ENCODE results near the gene NRP2.

The NRP2 gene

DNA sequence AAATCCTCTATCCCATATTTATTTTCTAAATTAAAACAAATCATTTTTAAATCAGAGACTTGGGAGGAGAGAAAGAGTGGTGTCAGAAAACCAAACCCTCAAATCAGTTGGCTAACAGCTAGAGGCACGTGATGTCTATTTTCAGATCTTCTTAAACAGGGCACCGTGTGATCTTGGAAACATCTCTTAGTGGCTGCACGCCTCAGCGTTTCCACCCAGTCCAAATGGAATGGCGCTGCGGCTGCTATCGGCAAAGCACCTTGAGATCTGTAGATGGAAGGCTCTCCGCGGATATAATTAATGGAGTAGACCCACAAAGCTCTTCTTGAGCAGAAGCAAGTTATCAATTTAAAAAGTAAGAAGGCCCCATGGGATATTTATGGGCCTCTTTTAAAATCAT is 50.0 kb downstream of the NRP2 start:
- no peak for DNase-seq (ENCODE audit: low read depth in 2 of 2)

DNA sequence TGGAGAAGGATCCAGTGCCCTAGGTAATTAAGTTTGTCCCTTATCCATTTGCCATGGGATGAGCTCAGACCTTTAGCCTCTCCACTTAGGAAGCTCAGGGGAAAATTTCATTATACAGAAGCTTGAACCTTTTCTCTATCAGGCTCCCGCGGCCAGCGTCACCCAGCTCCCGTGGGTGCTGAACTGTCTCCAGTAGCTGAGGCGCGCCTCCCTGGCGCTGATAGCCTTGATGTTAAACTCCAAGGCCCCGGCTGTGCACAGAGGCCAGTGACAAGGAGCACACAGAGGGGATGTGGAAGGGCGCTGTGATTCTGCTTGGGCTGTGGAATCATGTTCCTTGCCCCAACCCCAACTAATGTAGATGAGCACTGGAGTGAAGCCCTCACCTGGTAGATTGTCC is 50.8 kb downstream of the NRP2 start:
- DNase-seq (ENCODE audit: low read depth in 2 of 2): no peak

DNA sequence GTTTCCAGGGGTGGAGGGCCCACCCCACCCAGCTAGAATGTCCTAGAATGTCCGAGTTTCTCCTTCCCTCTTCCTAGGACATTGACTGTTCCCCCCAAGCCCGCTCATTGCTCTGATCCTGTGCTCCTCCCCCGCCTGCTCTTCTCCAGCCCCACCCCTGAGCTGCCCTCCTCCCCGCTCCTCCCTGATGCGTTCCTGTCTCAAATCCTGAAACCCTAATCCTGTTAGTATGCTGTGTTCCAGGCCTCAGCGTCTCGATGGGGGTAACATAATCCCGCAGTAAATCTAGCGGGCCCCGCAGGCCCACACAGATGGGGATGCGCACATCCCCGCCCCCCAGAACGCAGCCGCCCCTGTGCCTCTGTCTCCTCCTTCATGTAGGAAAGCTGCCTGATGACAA is 51.3 kb downstream of the NRP2 start:
- no peak for DNase-seq (ENCODE audit: low read depth in 2 of 2)

DNA sequence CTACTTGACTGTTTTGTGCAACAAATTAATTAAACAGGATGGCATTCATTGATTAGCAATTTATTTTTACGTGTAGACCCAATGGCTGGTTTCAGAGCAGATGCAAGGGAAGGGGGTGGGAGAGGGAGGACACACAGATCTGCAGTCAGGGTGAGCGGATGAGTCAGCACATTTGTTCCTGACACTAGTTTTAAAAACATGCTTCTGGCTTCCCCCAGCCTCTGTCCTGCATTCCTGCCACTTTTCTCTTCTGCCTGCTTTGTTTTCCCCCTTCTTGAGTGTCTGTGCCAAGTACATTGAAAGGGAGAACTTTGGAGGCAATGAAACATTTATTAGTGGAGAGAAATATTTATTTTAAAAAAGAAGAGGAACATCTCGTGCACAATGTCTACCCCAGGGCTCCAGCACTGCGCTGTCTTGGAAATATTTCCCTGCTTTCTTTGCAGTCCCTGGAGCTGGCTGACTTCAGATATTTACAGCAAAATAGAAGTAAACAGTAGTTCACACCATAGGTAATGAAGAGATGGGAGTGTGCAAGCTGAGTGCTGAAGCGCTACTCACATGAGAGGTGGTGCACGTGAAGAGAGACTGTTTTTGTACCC is 52.2 kb downstream of the NRP2 start:
- DNase-seq (ENCODE audit: low read depth in 2 of 2): no peak

DNA sequence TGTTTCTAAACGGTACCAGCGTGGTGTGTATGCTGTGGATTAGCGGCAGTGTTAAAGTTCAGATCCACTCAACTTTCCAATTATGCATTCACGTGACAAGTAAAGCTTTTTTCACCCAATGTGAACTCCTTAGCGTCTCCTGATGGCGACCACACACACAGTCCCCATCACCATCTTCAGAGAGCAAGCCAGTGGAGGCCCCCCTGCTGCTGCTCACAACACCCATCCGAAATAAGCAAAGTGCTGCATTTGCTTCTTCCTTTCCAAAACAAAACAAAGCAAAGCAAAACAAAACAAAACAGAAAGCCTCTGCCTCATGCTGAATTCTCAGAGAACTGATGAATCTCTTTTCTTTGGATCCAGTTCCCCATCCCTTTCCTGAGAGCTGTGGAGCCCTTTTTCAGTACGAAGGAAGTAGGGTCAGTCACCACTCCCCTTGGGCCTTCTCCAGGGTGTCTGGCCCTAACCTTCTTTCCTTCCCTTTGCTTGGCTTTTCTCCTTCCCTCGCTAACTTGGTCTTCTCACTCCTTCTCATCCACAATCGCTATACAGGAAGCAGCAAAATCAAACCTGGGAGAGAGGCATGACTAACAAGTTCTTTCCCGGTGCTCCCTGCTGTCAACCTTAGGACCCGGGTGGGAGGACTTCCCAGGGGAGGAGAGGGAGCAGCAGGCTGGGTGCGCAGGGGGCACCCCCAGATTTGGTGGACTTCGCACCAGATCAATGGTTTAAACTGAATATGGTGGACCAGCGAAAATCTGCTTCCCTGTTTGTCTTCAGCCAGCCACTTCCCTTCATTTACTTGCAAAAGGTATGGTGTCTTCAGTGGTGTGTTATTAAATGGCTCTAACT is 56.0 kb downstream of the NRP2 start:
- no peak for DNase-seq (ENCODE audit: low read depth in 2 of 2)

DNA sequence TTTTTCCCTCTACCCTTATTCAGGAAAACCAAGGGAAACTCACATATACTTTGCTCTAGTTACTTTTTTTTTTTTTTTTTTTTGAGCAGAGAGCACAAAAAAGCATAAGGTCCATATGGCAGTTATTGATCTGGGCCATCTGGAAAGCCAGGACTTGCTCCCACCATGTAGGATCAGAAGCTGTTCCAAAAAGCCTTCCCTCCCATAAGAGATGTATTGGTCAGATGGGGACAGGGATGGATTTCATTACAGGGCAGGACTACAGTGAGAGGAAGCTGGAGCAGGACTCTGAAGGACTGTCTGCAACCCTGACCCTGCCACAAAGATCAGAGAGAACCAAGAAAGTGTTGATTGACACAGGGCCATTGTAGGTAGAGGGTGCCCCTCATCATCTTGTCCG is 57.3 kb downstream of the NRP2 start:
- no peak for DNase-seq (ENCODE audit: low read depth in 2 of 2)

DNA sequence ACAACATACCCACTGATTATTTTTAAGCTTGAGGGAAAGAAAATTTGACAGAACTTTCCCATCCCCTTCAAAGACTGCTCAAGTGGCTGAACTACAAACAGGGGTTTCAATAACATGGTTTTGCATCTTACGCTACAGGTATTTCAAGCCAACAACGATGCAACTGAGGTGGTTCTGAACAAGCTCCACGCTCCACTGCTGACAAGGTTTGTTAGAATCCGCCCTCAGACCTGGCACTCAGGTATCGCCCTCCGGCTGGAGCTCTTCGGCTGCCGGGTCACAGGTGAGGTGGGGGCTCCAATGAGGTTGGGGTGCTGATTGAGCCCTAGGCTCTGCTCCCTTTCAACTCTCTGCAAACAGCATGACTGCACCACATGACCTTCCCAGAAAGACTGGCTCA is 58.1 kb downstream of the NRP2 start:
- no peak for DNase-seq (ENCODE audit: low read depth in 2 of 2)

DNA sequence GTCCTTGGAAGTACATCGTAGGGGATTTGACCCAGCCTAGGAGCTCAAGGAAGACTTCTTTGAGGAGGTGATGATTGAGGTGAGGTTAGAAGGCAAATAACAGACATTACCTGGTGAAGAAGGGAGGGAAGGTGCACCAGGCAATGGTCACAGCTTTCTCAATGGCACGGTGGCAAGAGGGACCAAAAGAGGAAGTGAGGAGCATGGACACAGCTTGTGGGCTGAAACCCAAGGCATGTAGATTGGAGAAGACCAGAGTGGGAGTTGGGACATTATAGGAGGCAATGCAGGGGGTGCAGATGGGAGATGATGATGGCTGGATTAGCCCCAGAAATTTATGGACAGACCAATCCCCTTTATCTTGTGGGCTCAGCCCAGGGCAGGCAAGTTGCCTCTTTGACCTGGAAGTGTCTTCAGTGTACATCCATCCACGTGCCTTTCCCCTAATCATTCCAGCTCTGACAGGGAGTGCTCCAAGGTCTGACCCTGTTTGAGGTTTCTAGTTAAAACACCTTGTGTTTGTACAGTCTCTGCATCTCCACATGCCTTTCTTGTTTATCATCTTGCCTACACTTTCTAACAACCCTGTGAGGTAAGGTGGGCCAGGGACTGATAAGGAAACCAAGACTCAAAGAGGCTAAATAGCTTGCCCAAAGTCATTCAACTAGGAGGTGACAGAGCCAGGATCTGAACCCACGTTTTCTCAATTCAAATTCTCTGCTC is 59.1 kb downstream of the NRP2 start:
- DNase-seq (ENCODE audit: low read depth in 2 of 2): no peak

DNA sequence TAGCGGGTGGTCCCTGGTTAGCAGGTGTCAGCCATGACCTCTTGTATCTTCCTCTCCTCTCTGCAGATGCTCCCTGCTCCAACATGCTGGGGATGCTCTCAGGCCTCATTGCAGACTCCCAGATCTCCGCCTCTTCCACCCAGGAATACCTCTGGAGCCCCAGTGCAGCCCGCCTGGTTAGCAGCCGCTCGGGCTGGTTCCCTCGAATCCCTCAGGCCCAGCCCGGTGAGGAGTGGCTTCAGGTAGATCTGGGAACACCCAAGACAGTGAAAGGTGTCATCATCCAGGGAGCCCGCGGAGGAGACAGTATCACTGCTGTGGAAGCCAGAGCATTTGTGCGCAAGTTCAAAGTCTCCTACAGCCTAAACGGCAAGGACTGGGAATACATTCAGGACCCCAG is 60.8 kb downstream of the NRP2 start:
- no peak for DNase-seq (ENCODE audit: low read depth in 2 of 2)

DNA sequence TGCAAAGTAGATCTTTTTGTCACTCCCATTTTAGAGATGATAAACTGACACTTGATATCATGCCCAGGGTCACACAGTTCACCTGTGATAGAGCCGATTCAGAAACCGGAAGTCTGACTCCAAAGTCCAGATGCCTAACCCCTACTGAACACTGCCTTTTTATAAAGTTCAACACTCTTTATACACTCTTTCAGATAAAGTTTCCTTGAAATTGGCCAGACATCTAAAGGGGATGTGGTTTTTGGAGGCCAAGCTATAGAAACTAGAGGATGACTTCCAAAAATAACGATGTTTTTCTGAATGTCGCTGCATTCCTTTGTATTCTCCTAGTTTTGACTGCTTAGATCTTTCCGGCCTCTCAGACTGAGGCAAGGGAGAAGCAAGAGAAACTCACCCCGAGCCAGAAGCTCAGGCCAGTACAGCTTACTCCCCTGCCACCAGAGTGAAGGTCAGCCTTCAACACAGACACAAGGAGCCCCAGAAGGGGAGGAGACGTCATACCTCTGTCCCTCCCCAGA is 61.8 kb downstream of the NRP2 start:
- no peak for DNase-seq (ENCODE audit: low read depth in 2 of 2)

DNA sequence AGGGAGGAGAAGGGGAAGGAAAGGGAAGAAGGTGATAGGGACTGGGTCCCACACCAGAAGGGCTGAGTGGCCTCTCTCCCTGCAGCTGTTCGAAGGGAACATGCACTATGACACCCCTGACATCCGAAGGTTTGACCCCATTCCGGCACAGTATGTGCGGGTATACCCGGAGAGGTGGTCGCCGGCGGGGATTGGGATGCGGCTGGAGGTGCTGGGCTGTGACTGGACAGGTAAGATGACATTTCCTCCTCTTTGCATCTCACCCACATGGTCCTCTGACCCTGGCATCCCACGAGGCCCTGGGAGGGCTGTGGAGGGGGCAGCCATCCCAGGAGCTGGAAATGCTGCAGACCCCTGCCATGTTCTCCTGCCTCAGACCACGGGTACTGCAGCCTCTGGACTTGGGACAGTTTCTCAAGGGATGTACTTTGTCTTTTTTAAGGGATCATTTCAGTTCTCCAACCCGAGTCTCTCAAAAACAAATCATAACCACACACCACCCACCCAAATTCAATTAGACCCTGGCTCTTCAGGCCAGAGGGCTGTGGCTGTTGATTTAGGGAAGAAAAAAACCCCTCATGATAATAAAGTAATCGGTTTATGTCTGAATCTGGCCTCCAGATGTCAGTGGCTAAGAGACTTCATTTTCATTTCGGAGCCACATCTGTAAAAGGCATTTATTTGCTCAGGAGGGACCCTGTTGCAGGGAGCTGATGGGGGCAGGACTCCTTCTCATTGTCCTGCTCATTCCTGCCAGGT is 63.5 kb downstream of the NRP2 start:
- no peak for DNase-seq (ENCODE audit: low read depth in 2 of 2)

DNA sequence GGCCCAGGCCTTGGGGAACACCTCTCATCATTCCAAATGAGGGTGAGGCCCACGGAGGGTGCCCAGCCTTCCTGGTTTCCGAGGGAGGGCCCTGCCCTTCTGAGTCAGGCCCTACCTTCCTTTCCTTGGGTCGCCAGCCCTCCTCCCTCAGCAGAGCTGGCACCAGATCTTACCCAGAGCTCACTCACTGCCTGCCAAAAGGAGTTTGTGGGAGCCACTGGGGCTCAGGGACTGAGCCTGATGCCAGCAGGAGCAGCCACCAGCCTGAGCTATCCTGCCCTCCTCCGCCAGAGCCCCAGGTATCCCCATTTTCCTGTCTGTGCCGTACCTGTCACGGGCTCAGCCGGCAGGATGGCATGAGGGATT is 64.1 kb downstream of the NRP2 start:
- no peak for DNase-seq (ENCODE audit: low read depth in 2 of 2)

DNA sequence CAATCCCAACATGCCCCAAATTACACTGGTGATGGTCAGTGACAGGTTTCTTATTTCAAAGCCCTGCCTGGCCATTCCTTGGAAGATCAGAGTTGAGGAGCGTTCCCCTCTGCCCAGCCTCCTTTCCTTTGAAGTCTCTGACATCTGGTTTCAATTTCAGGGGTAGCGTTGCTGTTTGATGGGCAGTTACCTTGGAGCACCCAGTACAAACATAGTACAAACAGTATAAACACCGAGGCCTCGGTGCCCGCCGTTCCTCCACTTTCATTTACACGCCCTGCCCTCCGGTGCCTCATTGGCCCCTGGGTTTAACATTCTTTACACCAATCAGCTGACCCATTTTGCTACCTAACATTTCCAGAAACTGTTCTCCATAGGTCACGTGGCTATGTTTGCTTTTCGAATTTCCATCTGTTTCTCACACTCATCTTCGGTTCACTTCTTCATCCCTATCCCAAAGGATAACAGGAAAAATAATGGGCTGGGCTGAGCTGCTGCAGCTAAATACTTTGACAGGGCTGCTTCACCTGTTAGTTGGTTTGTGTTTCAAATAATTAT is 65.6 kb downstream of the NRP2 start:
- DNase-seq (ENCODE audit: low read depth in 2 of 2): no peak

DNA sequence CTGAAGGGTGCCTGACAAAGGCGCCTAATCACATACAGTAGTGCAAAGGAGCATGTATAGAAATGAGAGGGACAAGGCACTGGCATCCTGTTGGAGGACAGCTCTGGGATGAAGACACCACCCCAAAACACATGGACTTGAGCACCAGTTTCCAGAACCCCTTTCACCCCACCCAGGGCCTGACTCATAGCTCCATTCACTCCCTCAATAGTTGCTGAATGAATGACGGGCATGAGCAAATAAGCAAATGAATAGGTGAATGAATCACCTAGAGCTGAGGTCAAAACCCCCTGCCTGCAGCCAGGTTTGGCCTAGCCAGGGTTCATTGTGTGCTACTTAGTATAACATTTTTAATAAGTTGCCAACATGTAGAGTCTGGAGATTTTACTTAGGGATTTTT is 66.3 kb downstream of the NRP2 start:
- DNase-seq (ENCODE audit: low read depth in 2 of 2): no peak

DNA sequence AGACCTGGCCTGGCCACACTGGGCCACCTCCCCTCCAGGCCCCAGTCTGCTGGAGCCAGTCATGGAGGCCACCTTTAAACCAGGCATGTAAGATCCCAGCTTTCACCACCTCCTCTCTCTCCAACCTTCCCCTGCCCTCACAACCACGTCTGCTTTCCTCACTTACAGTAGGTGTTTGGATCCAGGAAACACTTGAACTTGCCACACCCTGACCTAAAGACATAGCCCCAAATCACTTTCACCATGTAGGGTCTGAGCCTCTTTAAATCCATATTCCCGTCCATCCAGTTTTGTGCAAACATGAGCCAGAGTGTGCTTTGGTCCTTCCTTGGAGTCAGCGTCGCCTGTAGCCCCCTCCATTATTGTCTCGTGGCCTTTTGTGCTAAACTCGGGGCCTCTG is 66.8 kb downstream of the NRP2 start:
- no peak for DNase-seq (ENCODE audit: low read depth in 2 of 2)

DNA sequence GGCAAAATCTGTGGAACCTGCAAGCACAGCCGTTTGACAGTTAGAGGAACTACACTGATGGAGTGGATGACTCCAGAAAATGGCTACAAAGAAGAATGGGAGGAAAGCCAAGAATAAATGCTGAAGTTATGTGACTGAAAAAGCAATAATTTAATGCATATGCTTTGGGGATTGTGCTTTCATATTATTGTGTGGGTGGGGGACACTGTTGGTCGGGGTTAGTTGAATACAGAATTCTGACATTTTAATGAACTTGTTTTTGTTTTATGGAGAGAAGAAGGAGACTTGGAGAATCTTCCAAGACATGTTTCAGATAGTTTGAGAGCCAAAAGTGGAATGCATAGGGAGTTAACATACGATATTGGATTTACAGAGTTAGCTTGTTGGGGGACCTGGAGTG is 68.5 kb downstream of the NRP2 start:
- DNase-seq (ENCODE audit: low read depth in 2 of 2): no peak

DNA sequence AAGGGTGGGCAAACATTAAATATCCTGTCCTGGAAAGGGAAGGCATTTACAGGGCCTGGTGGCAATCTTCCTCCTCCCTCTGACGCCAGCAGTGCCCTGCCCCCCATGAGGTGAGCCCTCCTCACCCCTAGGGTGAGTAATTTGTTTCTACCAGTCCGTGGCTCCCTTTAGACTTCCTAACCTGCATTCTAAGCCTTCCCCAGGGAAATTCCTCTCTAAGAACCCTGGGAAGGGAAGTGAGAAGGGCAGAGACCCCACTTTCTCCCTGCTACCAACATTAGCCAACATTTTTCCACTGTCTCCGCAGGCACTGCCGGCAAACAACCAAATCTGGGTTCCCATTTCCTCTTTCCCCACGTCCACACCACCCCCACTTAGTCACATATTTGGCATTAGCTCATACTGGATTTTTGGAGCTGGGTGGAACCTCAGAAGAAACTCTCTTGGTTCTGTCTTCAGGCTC is 69.3 kb downstream of the NRP2 start:
- no peak for DNase-seq (ENCODE audit: low read depth in 2 of 2)

DNA sequence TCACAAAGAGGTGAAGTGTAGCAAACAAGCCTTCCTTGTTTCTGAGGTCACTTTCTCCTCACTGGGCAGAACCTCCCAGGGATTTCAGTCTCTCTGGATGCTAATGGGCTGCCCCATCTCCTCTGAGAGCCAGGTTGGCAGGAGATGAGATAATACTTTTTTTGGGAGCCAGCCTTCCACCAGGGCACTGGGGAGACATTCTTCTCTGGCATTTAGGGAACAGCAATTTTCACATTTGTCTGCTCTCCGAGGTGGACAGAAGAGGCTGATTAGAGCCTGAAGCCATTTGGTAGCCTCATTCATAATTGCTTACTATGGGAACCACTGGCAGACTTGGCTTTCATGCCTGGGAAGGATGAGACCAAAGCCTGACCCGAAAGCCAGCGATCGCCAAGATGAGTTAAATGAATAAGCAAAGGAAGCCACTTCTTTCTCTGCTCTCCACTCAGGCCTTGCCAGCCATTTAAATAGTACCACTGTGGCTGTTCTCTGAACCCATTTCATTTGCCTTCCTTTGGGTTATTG is 70.1 kb downstream of the NRP2 start:
- no peak for DNase-seq (ENCODE audit: low read depth in 2 of 2)

DNA sequence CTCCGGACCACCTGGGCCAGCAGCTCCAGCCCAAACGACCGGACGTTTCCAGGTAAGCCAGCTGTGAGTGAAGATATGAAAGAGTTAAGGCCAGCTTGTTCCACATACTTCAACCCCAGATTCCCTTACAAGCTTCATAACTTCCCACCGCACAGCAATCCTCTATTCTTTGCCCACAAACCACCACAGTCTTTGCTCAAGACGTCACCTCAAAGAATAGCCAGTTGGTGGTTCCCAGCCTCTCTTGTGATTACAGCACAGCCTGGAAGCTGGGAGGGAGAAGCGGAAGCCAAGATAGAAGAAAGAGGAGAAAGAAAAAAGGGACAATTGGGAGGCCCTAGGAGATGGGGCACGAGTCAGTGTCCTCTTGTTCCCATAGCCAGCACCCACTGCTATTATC is 70.6 kb downstream of the NRP2 start:
- no peak for DNase-seq (ENCODE audit: low read depth in 2 of 2)

DNA sequence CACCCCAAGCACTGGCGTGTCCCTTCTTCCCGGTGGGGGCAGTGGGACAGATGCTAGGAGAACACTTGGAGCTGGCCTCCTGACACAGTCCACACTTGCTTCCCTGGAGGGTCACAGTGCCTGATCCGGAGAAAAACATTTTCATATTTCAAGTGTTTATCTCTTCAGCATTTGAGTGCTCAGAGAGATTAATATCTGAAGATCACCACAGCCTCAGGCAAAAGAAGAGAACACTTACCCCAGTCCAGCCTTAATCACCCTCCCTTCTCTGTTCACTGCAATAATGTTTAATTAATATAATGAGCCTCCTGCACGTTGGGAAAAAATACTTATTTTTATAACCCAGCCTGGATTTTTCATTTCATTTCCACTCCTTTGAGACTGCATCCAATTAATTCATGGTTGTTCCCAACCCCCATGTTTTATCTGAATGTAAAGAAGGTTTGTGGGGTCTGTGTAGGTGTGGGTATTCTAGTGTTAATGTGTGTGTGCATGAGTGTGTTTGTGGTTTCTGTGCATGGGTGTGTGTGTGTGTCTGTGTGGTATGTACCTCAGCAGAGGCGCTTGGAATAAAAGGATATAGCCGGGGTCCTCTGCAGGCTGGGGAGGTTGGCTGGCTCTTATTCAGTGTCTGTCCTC is 72.1 kb downstream of the NRP2 start:
- DNase-seq (ENCODE audit: low read depth in 2 of 2): no peak

DNA sequence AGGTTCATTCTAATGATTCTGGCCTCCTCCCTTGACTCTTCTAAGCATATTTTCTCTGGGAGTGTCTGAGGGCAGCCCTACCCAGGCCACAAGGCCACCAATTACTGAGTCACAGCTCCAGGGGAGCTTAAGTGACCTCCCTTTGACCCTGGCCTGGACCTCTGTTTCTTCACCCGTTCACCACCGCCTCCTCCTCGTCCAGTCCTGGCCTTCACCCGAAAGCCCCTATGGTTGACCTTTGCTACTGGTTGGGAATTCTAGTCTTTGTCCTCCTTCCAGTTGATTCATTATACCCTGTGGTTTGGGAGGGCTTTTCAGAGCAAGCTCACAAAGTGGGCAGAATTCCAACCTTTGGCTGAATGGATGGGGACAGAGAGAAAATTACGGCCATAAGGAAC is 72.6 kb downstream of the NRP2 start:
- no peak for DNase-seq (ENCODE audit: low read depth in 2 of 2)
